Measurements from ENCODE around the gene ZMYND8.

Gene ZMYND8

DNA sequence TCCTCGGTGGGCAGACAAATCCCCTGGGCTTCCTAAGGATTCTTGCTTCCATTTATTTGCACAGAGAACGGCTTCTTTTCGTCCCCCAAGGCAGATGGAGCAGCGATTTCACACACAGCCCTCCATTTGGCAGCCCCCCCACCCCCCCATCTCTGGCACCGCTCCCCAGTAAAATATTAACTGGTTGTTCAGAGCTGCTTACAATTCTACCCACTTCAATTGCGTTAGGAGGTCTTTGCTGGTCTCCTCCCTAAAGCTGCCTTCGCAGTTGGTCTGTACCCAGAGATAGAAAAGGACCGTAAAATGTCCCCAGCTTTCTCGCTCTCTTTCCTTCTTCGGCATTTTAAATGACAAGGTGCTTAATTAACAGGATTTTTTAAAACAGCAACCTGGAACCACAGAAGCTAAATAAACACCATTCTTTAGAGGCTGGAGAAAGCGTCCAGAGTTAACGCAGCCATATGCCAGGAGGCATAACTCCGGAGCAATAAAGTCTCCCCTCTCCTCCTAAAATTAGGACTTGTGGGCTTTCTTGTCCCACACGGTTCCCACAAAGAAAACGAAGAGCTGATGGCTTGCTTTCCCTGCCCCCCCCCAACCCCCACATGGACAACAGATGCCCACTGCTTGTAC lies 1.7 kb upstream of the ZMYND8 start:
- Histone ChIP-seq H3K36me3 (ENCODE audit: control insufficient read depth, insufficient read depth, low read length) (peaks cover 14% of the 10 kb centered on the region), H3K4me1 (ENCODE audit: control insufficient read depth, insufficient read depth, low read length, poor library complexity, severe bottlenecking) (peaks cover 54% of the 10 kb centered on the region), H3K27ac (ENCODE audit: low read depth, low read length, severe bottlenecking) (peak overlapping the region; percentile 100), H3K4me3 (ENCODE audit: extremely low read depth, insufficient read depth, low read length, poor library complexity, severe bottlenecking) (peak overlapping the region; percentile 14), H3K9me3 (ENCODE audit: control insufficient read depth, low read length) (no peaks in the 10 kb centered on the region)
- WGBS, 2 experiments (ENCODE audit: insufficient coverage in 2 of 2): 33 to 49% methylated on average over 9 to 14 of the region's 15 CpGs

DNA sequence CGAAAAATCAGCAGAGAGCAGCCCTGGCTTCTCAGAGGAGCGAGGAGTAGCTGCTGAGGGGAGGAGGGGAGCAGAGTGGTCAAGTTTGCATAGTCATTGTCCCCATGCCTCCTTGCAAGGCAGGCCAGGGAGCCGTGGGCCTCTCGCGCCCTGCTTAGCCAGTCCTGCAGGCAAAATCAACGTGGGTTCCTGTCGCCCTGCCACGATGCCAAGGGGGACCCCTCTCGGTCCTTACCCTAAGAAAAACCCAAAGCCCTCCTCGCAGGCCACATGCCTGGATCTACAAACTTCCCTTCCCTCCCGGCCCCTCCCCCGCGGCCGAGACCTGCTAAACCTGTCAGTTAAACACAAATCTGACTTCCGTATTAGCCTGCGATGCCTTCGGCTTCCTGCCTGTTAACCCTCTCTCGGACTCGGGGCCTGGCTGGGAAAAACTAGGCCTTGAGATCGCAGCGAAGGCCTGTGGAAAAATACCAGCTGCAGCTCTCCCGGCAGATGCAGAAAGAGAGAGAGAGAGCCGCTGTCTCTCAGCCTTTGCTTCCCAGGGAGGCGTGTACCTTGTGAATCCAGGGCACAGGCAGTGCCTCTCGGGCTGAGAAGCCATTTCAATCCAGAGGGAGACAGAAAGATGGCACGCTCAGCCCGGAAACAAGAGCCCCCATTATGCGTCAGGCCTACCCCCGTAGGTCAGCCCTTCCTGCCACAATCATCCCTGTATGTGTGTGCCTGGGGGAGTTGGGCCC lies 968 bp upstream of the ZMYND8 start:
- Histone ChIP-seq H3K9me3 (ENCODE audit: control insufficient read depth, low read length) (no peaks in the 10 kb centered on the region), H3K36me3 (ENCODE audit: control insufficient read depth, insufficient read depth, low read length) (peaks cover 21% of the 10 kb centered on the region), H3K4me3 (ENCODE audit: extremely low read depth, insufficient read depth, low read length, poor library complexity, severe bottlenecking) (peak overlapping the region; percentile 62), H3K27ac (ENCODE audit: low read depth, low read length, severe bottlenecking) (peak overlapping the region; percentile 100), H3K4me1 (ENCODE audit: control insufficient read depth, insufficient read depth, low read length, poor library complexity, severe bottlenecking) (peaks cover 61% of the 10 kb centered on the region)
- WGBS, 2 experiments (ENCODE audit: insufficient coverage in 2 of 2): 8 to 10% methylated on average over 26 of the region's 29 CpGs

DNA sequence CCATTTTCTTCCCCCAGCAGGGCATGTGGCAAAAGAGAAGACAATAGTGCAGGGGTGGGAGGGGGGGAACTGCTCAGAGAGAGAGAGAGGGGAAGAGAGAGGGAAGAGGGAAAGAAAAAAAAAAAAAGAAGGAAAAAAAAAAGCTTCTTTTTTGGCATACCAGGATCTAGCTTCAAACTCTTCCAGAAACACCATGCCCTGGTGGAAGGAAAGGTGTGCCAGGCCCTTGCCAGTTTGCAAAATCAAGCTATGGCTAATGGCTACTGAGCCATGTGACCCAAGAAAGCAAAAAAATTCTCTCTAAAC lies 326 bp downstream of the ZMYND8 start:
- peak overlapping the region; percentile 62 for H3K4me3 ChIP-seq (ENCODE audit: extremely low read depth, insufficient read depth, low read length, poor library complexity, severe bottlenecking)
- peaks cover 33% of the 10 kb centered on the region for H3K36me3 ChIP-seq (ENCODE audit: control insufficient read depth, insufficient read depth, low read length)
- H3K4me1 ChIP-seq (ENCODE audit: control insufficient read depth, insufficient read depth, low read length, poor library complexity, severe bottlenecking): peaks cover 70% of the 10 kb centered on the region
- H3K9me3 ChIP-seq (ENCODE audit: control insufficient read depth, low read length): no peaks in the 10 kb centered on the region
- peak overlapping the region; percentile 100 for H3K27ac ChIP-seq (ENCODE audit: low read depth, low read length, severe bottlenecking)

- Histone ChIP-seq H3K4me1 (ENCODE audit: control insufficient read depth, insufficient read depth, low read length, poor library complexity, severe bottlenecking) (peaks cover 70% of the 10 kb centered on the region), H3K9me3 (ENCODE audit: control insufficient read depth, low read length) (no peaks in the 10 kb centered on the region), H3K36me3 (ENCODE audit: control insufficient read depth, insufficient read depth, low read length) (peaks cover 38% of the 10 kb centered on the region), H3K4me3 (ENCODE audit: extremely low read depth, insufficient read depth, low read length, poor library complexity, severe bottlenecking) (peak overlapping the region; percentile 62), H3K27ac (ENCODE audit: low read depth, low read length, severe bottlenecking) (peak overlapping the region; percentile 100)
- WGBS, 2 experiments (ENCODE audit: insufficient coverage in 2 of 2): 13 to 20% methylated on average over 1 to 2 of the region's 2 CpGs
Measured at GRCh38 chr20:47355489-47356219, 845 bp downstream of the ZMYND8 start.

GRCh38 chr20:47354714-47355488 lies 1.6 kb downstream of the ZMYND8 start:
- peak overlapping the region; percentile 62 for H3K4me3 ChIP-seq (ENCODE audit: extremely low read depth, insufficient read depth, low read length, poor library complexity, severe bottlenecking)
- peaks cover 41% of the 10 kb centered on the region for H3K36me3 ChIP-seq (ENCODE audit: control insufficient read depth, insufficient read depth, low read length)
- no peaks in the 10 kb centered on the region for H3K9me3 ChIP-seq (ENCODE audit: control insufficient read depth, low read length)
- WGBS, 2 experiments (ENCODE audit: insufficient coverage in 2 of 2): 80% methylated on average over 3 of the region's 4 CpGs; no CpG with 5 or more reads in 1 of the 2 experiments
- H3K4me1 ChIP-seq (ENCODE audit: control insufficient read depth, insufficient read depth, low read length, poor library complexity, severe bottlenecking): peaks cover 70% of the 10 kb centered on the region
- H3K27ac ChIP-seq (ENCODE audit: low read depth, low read length, severe bottlenecking): peak overlapping the region; percentile 100

DNA sequence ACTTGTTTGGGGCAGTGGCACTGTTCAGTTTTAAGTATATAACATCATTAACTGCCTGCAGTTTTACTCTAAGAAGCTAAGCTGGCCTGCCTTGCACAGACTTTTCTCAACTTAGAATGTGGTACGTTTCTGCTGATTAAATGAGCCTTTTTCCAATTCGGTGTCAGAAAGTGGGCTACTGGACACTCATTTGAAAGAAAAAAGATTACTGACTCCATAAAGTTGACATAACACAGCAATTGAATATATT lies 2.1 kb downstream of the ZMYND8 start:
- peak overlapping the region; percentile 100 for H3K27ac ChIP-seq (ENCODE audit: low read depth, low read length, severe bottlenecking)
- H3K9me3 ChIP-seq (ENCODE audit: control insufficient read depth, low read length): no peaks in the 10 kb centered on the region
- 40 to 75% methylated on average over 1 to 2 of the region's 2 CpGs for WGBS, 2 experiments (ENCODE audit: insufficient coverage in 2 of 2)
- H3K4me3 ChIP-seq (ENCODE audit: extremely low read depth, insufficient read depth, low read length, poor library complexity, severe bottlenecking): peak overlapping the region; percentile 62
- peaks cover 41% of the 10 kb centered on the region for H3K36me3 ChIP-seq (ENCODE audit: control insufficient read depth, insufficient read depth, low read length)
- H3K4me1 ChIP-seq (ENCODE audit: control insufficient read depth, insufficient read depth, low read length, poor library complexity, severe bottlenecking): peaks cover 70% of the 10 kb centered on the region

- whole genome bisulfite sequencing, 2 experiments (ENCODE audit: insufficient coverage in 2 of 2): 58 to 68% methylated on average over 4 to 7 of the region's 7 CpGs
- Histone ChIP-seq H3K27ac (ENCODE audit: low read depth, low read length, severe bottlenecking) (peak overlapping the region; percentile 100), H3K4me1 (ENCODE audit: control insufficient read depth, insufficient read depth, low read length, poor library complexity, severe bottlenecking) (peaks cover 73% of the 10 kb centered on the region), H3K36me3 (ENCODE audit: control insufficient read depth, insufficient read depth, low read length) (peaks cover 41% of the 10 kb centered on the region), H3K9me3 (ENCODE audit: control insufficient read depth, low read length) (no peaks in the 10 kb centered on the region), H3K4me3 (ENCODE audit: extremely low read depth, insufficient read depth, low read length, poor library complexity, severe bottlenecking) (peak overlapping the region; percentile 62)
Measured at GRCh38 chr20:47353692-47354463, 2.6 kb downstream of the ZMYND8 start.

- Histone ChIP-seq H3K4me1 (ENCODE audit: control insufficient read depth, insufficient read depth, low read length, poor library complexity, severe bottlenecking) (peaks cover 73% of the 10 kb centered on the region), H3K36me3 (ENCODE audit: control insufficient read depth, insufficient read depth, low read length) (peaks cover 41% of the 10 kb centered on the region), H3K9me3 (ENCODE audit: control insufficient read depth, low read length) (no peaks in the 10 kb centered on the region), H3K27ac (ENCODE audit: low read depth, low read length, severe bottlenecking) (peak overlapping the region; percentile 100), H3K4me3 (ENCODE audit: extremely low read depth, insufficient read depth, low read length, poor library complexity, severe bottlenecking) (peak overlapping the region; percentile 62)
- WGBS, 2 experiments (ENCODE audit: insufficient coverage in 2 of 2): no CpG with 5 or more reads among the region's 3 CpGs
Measured at GRCh38 chr20:47353239-47353691, 3.2 kb downstream of the ZMYND8 start.

- peak overlapping the region; percentile 62 for H3K4me3 ChIP-seq (ENCODE audit: extremely low read depth, insufficient read depth, low read length, poor library complexity, severe bottlenecking)
- peaks cover 46% of the 10 kb centered on the region for H3K36me3 ChIP-seq (ENCODE audit: control insufficient read depth, insufficient read depth, low read length)
- H3K27ac ChIP-seq (ENCODE audit: low read depth, low read length, severe bottlenecking): peak overlapping the region; percentile 100
- 52% methylated on average over 6 to 11 of the region's 13 CpGs for WGBS, 2 experiments (ENCODE audit: insufficient coverage in 2 of 2)
- H3K9me3 ChIP-seq (ENCODE audit: control insufficient read depth, low read length): no peaks in the 10 kb centered on the region
- peaks cover 77% of the 10 kb centered on the region for H3K4me1 ChIP-seq (ENCODE audit: control insufficient read depth, insufficient read depth, low read length, poor library complexity, severe bottlenecking)
Measured at GRCh38 chr20:47352332-47353238, 3.9 kb downstream of the ZMYND8 start.
